WI38 (cell line): Measurements from ENCODE around the gene CYP26B1.

Source experiments
- H3K4me3 ChIP-seq: 2 replicates; pipeline ENCODE4 v1.5.1; 2011; ENCODE audit warnings: low read depth, mild to moderate bottlenecking, control low read depth, low read length
- TF ChIP-seq, protein P1 (sequence below): IDR thresholded peaks from 2 replicates; pipeline ENCODE4 v1.5.1; 2012; ENCODE audit warnings: low read depth, mild to moderate bottlenecking, control low read depth, low read length

Gene CYP26B1

DNA sequence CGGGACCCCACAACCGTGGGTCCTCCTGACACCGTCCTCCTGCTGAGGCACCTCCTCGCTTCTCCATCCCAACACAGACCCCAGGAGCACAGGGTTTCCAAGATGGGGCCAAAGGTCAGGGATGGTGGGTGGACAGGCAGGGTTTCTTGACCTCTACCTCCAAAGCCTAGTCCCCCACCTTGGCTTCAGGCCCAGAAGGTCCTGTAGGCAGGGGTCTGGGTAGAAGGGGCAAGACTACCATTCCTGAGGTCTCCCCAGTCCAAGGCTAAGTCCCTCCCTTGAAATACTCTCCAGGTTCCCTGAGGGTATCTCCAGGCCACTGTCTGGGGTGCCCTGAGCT lies 7.1 kb downstream of the CYP26B1 start:
- H3K4me3 ChIP-seq = no peak overlapping the region
- TF ChIP-seq, protein P1, sequence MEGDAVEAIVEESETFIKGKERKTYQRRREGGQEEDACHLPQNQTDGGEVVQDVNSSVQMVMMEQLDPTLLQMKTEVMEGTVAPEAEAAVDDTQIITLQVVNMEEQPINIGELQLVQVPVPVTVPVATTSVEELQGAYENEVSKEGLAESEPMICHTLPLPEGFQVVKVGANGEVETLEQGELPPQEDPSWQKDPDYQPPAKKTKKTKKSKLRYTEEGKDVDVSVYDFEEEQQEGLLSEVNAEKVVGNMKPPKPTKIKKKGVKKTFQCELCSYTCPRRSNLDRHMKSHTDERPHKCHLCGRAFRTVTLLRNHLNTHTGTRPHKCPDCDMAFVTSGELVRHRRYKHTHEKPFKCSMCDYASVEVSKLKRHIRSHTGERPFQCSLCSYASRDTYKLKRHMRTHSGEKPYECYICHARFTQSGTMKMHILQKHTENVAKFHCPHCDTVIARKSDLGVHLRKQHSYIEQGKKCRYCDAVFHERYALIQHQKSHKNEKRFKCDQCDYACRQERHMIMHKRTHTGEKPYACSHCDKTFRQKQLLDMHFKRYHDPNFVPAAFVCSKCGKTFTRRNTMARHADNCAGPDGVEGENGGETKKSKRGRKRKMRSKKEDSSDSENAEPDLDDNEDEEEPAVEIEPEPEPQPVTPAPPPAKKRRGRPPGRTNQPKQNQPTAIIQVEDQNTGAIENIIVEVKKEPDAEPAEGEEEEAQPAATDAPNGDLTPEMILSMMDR = no peak

DNA sequence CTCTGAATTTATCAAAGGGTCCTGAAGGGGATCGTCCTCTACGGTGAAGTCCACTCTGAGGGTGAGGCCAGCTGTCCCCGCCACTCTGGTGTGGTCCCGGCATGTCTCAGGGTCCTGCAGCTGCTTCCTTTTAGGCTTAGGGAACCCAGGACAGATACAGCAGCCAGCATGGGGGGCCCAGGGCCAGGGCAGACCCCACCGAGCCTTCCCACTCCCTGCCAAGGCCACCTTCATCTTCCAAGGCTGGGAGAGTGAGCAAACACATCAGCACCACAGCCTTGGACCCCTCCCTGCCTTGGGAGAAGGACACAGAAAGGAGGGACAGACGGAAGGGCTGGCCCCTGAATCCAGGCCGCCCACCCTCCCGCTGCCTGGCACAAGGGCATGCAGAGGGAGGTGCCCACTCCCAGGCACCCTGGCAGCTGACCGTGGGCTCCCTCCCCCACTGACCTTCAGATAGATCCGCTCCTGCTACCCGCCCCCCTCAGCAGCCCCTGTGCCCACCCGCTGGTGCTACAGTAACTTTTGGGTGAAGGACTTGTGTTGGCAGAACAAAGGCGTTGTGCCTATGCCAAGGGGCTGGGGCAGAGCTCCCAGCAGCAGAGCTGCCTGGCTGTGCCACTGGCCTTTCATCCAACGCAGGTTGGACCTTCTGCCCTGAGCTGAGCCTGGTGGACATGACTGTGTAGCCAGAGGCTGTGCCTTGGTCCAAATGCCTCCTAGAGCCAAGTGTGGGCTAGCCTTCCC lies 7.6 kb downstream of the CYP26B1 start:
- H3K4me3 ChIP-seq = no peak overlapping the region
- TF ChIP-seq, protein P1 = no peak

DNA sequence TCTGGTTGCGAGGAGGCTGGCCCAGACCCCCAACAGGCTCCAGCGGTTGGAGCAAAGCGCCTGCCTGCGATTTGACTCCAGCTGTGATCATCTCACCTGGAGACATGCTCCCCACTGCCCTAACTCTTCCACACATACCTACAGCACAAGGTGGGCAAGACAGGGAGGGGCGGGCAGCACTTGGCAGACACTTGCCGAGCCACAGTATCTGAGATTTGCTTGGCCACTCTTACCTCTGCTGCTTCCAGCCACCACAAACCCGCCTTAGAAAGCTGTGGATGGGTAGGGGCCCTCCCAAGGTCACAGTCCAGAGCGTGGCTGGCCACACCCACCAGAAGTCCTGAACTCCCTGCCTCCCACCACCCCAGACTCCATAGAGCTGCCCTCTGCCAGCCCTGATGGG lies 8.2 kb downstream of the CYP26B1 start:
- TF ChIP-seq, protein P1 = no peak

DNA sequence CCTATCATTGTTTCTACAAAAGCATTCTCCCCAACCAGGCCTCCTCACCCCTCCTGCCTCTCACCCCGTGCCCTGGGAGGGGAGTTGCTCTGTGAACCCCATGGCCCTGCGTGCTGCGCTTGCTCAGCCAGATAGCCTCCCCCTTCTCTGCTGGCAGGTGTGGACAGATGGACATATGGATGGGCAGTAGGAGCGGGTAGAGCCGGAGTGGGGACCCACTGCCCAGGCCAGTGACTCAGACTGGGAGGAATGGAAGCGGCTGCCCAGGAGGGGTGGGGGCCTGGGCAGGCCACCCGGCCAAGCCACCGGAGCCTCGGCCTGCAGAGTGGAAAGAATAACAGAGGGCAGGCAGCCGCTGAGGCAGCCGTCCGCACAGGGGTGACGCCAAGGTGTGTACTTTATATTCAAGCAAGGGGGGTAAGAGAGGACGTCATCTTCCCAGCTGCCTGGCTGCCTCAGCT lies 8.7 kb downstream of the CYP26B1 start:
- TF ChIP-seq, protein P1 = no peak
- H3K4me3 ChIP-seq = no peak overlapping the region

More for the DNA sequence above, 8.2 kb downstream of the CYP26B1 start:
- no peak overlapping the region for H3K4me3 ChIP-seq

DNA sequence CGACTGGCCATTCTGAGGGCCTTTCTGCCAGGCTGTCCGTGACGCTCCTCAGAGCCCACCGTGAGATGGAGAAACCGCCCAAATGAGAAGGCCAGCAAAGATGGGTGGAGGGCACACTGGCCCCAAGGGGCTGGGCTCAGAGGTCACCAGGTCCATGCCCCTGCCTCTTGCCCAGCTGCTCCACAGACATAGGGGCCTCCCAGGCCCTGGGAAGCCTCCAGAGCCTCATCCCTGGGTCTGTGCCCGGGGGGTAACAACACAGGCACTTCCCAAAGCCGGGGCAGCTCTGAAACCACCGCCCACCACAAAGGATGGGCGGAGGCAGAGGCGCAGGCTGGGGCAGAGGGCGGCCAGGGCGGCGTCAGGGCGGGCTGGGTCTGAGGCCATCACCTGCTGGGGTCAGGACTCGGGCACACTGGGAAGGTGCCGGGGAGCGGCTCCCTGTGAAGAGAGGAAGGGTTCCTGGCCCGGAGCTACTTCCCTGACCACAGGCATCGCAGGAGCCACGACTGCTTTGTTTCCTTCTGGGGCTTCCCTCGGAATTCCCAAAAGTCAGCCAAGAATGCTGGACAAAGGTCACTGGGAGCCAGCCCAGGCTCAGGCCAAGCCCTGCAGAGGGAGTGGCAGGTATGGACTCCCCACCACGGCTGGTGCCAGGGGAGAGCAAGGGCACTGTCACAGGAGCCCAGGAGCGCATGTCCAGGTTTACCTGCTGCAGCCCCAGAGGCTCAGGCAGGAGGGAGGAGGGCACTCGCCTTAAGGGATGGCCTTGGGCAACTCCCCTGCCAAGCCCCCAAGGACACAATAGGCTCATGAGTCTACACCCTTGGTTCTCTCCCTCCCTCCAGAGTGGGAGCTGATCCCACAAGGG lies 9.4 kb downstream of the CYP26B1 start:
- H3K4me3 ChIP-seq = no peak overlapping the region

DNA sequence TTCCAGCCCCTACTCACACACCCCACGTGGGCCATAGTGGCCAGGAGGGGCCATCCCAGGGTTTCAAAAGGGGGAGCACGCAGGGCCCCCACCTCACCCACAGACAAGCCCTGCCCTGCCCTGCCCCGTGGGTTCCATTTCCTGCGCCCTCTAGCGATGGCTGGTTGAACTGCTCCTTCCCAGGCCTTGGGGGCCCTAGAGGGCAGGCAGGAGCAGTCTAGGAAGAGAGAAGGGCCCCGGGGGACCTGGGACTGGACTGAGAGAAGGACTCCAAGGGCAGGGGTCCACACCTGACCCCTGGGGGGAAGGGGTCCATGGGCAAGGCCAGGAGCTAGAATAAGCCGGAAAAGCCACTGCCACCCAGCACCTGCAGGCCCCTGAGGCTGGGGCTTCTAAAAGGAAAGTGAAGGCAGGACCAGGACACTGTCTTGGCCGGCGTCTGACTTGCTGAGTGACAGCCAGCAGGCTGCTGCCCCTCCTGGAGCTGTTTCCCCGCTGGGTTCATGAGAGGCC lies 10.1 kb downstream of the CYP26B1 start:
- no peak overlapping the region for H3K4me3 ChIP-seq
- TF ChIP-seq, protein P1 = peak; percentile 98

More for the DNA sequence above, 9.4 kb downstream of the CYP26B1 start:
- TF ChIP-seq, protein P1 = no peak
